H1 (cell line): ENCODE measurements around the gene B9D2. TPM values are rescaled to one million over a fixed set of nuclear protein-coding genes. Genes with fewer than 3 reads are reported as not detected.

Experiments
- CTCF ChIA-PET: fragments of 300-600 bp; sonication (Branson Sonifier 250); formaldehyde crosslinking; loops from one replicate; lab custom pipeline; 2021; ENCODE audit not compliant: partially characterized antibody; lab: Charles Lee
- POLR2A ChIA-PET: fragments of 300-600 bp; sonication (Branson Sonifier 250); formaldehyde crosslinking; loops from one replicate; lab custom pipeline; 2021; ENCODE audit warnings: inconsistent platforms; ENCODE audit not compliant: partially characterized antibody; lab: Charles Lee
- DNase-seq, 2 experiments: peaks; one replicate each; pipeline versions ENCODE4 v3.0.0 to v3.0.0-alpha.2; 2010 to 2022; ENCODE audit warnings: low spot score in 2 of 2, low read depth in 1 of 2, mixed read lengths in 1 of 2
- FAIRE-seq: peaks from 2 replicates; lab custom pipeline; 2011; peaks lifted over from hg19 to GRCh38; lab: Jason Lieb, UNC
- H2AFZ ChIP-seq: 2 replicates; pipeline ENCODE4 v1.8.1; 2012; ENCODE audit warnings: low read length, inconsistent platforms
- H2AK5ac ChIP-seq: 2 replicates; pipeline ENCODE4 v1.6.1; 2013; ENCODE audit warnings: low read depth, low read length
- H2BK120ac ChIP-seq: replicated peaks from 2 replicates; pipeline ENCODE3; 2013; ENCODE audit warnings: low read depth, low read length, inconsistent platforms
- H2BK12ac ChIP-seq: 2 replicates; pipeline ENCODE4 v1.6.1; 2013; ENCODE audit warnings: low read depth, low read length
- H2BK15ac ChIP-seq: 2 replicates; pipeline ENCODE4 v1.6.1; 2013; ENCODE audit warnings: low read length
- H2BK20ac ChIP-seq: 2 replicates; pipeline ENCODE4 v1.6.1; 2013; ENCODE audit warnings: low read length
- H2BK5ac ChIP-seq: 2 replicates; pipeline ENCODE4 v1.6.1; 2013; ENCODE audit warnings: low read depth, low read length
- H3K14ac ChIP-seq: 2 replicates; pipeline ENCODE4 v1.6.1; 2013; ENCODE audit warnings: inconsistent platforms; ENCODE audit not compliant: insufficient read length
- H3K18ac ChIP-seq: 2 replicates; pipeline ENCODE4 v1.6.1; 2013; ENCODE audit warnings: low read length; ENCODE audit errors: extremely low read depth
- H3K23ac ChIP-seq: 2 replicates; pipeline ENCODE4 v1.6.1; 2013; ENCODE audit warnings: inconsistent platforms; ENCODE audit not compliant: insufficient read length
- H3K23me2 ChIP-seq: 2 replicates; pipeline ENCODE4 v1.6.1; 2013; ENCODE audit warnings: low read depth, low read length
- H3K27ac ChIP-seq: 2 replicates; pipeline ENCODE4 v1.6.1; 2011; ENCODE audit warnings: low read depth, low read length, inconsistent platforms
- H3K27me3 ChIP-seq, 4 experiments: replicated peaks in 1 of 4; 1 replicate in 1 of 4; 2 replicates in 3 of 4; pipeline versions ENCODE4 v1.6.1 to v1.8.1; 2011 to 2013; ENCODE audit warnings: low read length in 3 of 4, mild to moderate bottlenecking in 3 of 4, inconsistent platforms in 2 of 4, mixed read lengths in 2 of 4, moderate library complexity in 1 of 4; ENCODE audit not compliant: control insufficient read depth in 3 of 4, insufficient read depth in 3 of 4; ENCODE audit errors: extremely low read depth in 1 of 4
- H3K36me3 ChIP-seq, 4 experiments: 2 replicates each; pipeline versions ENCODE4 v1.6.1 to v1.8.1; 2011 to 2013; ENCODE audit warnings: mild to moderate bottlenecking in 4 of 4, low read length in 3 of 4, moderate library complexity in 2 of 4, control low read depth in 1 of 4, inconsistent platforms in 1 of 4; ENCODE audit not compliant: insufficient read depth in 4 of 4, control insufficient read depth in 2 of 4
- H3K4ac ChIP-seq: replicated peaks from 2 replicates; pipeline ENCODE3; 2013; ENCODE audit warnings: low read length, low read depth, mixed read lengths, inconsistent platforms; ENCODE audit not compliant: insufficient read length
- H3K4me1 ChIP-seq, 4 experiments: replicated peaks in 1 of 4; 1 replicate in 1 of 4; 2 replicates in 3 of 4; pipeline versions ENCODE4 v1.6.1 to v1.8.1; 2011 to 2013; ENCODE audit warnings: low read length in 3 of 4, inconsistent platforms in 2 of 4, mixed read lengths in 1 of 4; ENCODE audit not compliant: insufficient read depth in 4 of 4, control insufficient read depth in 3 of 4
- H3K4me2 ChIP-seq, 2 experiments: 2 replicates each; pipeline versions ENCODE4 v1.6.1 to v1.8.1; 2011 to 2013; ENCODE audit warnings: low read depth in 2 of 2, low read length in 2 of 2, control low read depth in 1 of 2, inconsistent platforms in 1 of 2, mild to moderate bottlenecking in 1 of 2; ENCODE audit not compliant: insufficient read depth in 1 of 2
- H3K4me3 ChIP-seq, 4 experiments: fragments of 200-600, 300-600 bp in 1 of 4; sonication (generic), shearing (Covaris generic), sonication (Bioruptor Twin) in 1 of 4; 2 replicates each; pipeline versions ENCODE4 v1.5.1 to v1.8.1; 2011 to 2016; ENCODE audit warnings: low read length in 4 of 4, low read depth in 3 of 4, control low read depth in 2 of 4, inconsistent platforms in 2 of 4, mild to moderate bottlenecking in 2 of 4, mixed read lengths in 1 of 4, moderate library complexity in 1 of 4; ENCODE audit not compliant: insufficient read depth in 2 of 4; ENCODE audit errors: extremely low read depth in 1 of 4
- H3K56ac ChIP-seq: replicated peaks from 2 replicates; pipeline ENCODE3; 2013; ENCODE audit warnings: low read depth, mild to moderate bottlenecking, mixed read lengths, low read length, inconsistent platforms; ENCODE audit not compliant: insufficient read length
- H3K79me1 ChIP-seq: 2 replicates; pipeline ENCODE4 v1.6.1; 2013; ENCODE audit warnings: low read depth, low read length, control low read depth
- H3K79me2 ChIP-seq, 2 experiments: 2 replicates each; pipeline versions ENCODE4 v1.6.1 to v1.8.1; 2012 to 2013; ENCODE audit warnings: low read length in 2 of 2, mild to moderate bottlenecking in 2 of 2, inconsistent platforms in 1 of 2; ENCODE audit not compliant: insufficient read depth in 2 of 2, control insufficient read depth in 1 of 2
- H3K9ac ChIP-seq, 4 experiments: replicated peaks in 1 of 4; 1 replicate in 1 of 4; 2 replicates in 3 of 4; pipeline versions ENCODE4 v1.6.1 to v1.8.1; 2011 to 2013; ENCODE audit warnings: low read depth in 3 of 4, low read length in 3 of 4, control low read depth in 2 of 4, mild to moderate bottlenecking in 2 of 4, moderate library complexity in 2 of 4, inconsistent platforms in 1 of 4; ENCODE audit errors: extremely low read depth in 1 of 4
- H3K9me3 ChIP-seq, 2 experiments: 2 replicates each; pipeline versions ENCODE4 v1.6.1 to v1.8.1; 2012 to 2013; ENCODE audit warnings: mild to moderate bottlenecking in 2 of 2, moderate library complexity in 2 of 2, control low read depth in 1 of 2, inconsistent platforms in 1 of 2, low read depth in 1 of 2, low read length in 1 of 2, mixed read lengths in 1 of 2; ENCODE audit not compliant: insufficient read depth in 2 of 2
- H4K20me1 ChIP-seq, 2 experiments: replicated peaks in 1 of 2; 2 replicates each; pipeline versions ENCODE3 to v1.8.1; 2011 to 2013; ENCODE audit warnings: inconsistent platforms in 2 of 2, low read length in 2 of 2, mild to moderate bottlenecking in 1 of 2; ENCODE audit not compliant: insufficient read depth in 2 of 2, control insufficient read depth in 1 of 2
- H4K5ac ChIP-seq: 2 replicates; pipeline ENCODE4 v1.6.1; 2013; ENCODE audit warnings: low read length, low read depth, mixed read lengths, inconsistent platforms; ENCODE audit not compliant: insufficient read length
- H4K8ac ChIP-seq: 2 replicates; pipeline ENCODE4 v1.8.0; 2013; ENCODE audit warnings: mild to moderate bottlenecking, moderate library complexity, low read length, inconsistent platforms; ENCODE audit not compliant: insufficient read depth; ENCODE audit errors: extremely low read depth
- H4K91ac ChIP-seq: replicated peaks from 2 replicates; pipeline ENCODE3; 2013; ENCODE audit warnings: low read length, mixed read lengths, inconsistent platforms; ENCODE audit not compliant: insufficient read length
- GABPA ChIP-seq: IDR thresholded peaks from 2 replicates; pipeline ENCODE4 v1.6.1; 2011; ENCODE audit warnings: mild to moderate bottlenecking, low read length, moderate library complexity, borderline replicate concordance; ENCODE audit not compliant: insufficient read depth
- PHF8 ChIP-seq: fragments of 200-600 bp; sonication (generic); conservative IDR thresholded peaks from 2 replicates; pipeline ENCODE4 v1.7.1; 2012; ENCODE audit warnings: low read depth, mild to moderate bottlenecking, inconsistent platforms, low read length, moderate library complexity
- TAF1 ChIP-seq: IDR thresholded peaks from 2 replicates; pipeline ENCODE4 v1.6.1; 2011; ENCODE audit warnings: mild to moderate bottlenecking, low read depth, low read length
- WGBS, 2 experiments: shearing (Covaris generic) in 1 of 2; methylation state at CpG; one replicate each; pipeline versions ENCODE4 v1.1.6 to v1.1.7; 2013 to 2015; ENCODE audit warnings: low lambda C conversion rate in 2 of 2, mixed read lengths in 2 of 2, inconsistent platforms in 1 of 2, low coverage in 1 of 2, missing lambda C conversion rate in 1 of 2; ENCODE audit not compliant: insufficient replicate concordance in 2 of 2, insufficient coverage in 1 of 2, insufficient read length in 1 of 2; ENCODE audit errors: extremely low coverage in 1 of 2, missing lambda C conversion rate in 1 of 2; 5-methylcytosine and 5-hydroxymethylcytosine counted together
- polyA plus RNA-seq, 7 experiments: library from polyadenylated mRNA; depleted of rRNA in 3 of 7; stranded (reverse) in 5 of 7; unstranded in 2 of 7; fragments of >200 nt in 5 of 7; fragments of 200-250 nt in 2 of 7; gene quantifications; 1 replicate in 5 of 7; 2 replicates in 1 of 7; 4 replicates in 1 of 7; pipeline versions ENCODE4 v1.2.1 to v1.2.3, GENCODE V29; 2011 to 2013; ENCODE audit warnings: missing spikeins in 2 of 7, mixed read lengths in 2 of 7
- total RNA-seq: library from RNA; stranded (reverse); fragmentation: NEBNext Ultra II Directional; extraction: Animal tissue kit (Norgen Biotek cat#: 25700); gene quantifications from 2 replicates; pipeline ENCODE4 v1.2.1, GENCODE V29; 2021

Gene B9D2
- total and polyA plus RNA-seq, 2 of the 8 experiments (the other 6 are each of a cell fraction or from before 2014, with no cell fraction given), result 4.9 to 6.3 TPM

- no peaks in the 10 kb centered on the region; the same call in 1 of the 2 replicates for H3K79me1 ChIP-seq
- no peak overlapping the region for H2AK5ac ChIP-seq
- H2BK20ac ChIP-seq, result no peak overlapping the region
- H2BK15ac ChIP-seq, result no peak overlapping the region
- ChIA-PET CTCF (interaction anchor here (0.7 to 2.5 kb wide), 14 partner anchors 8 to 238 kb away, joined by 3 to 15 read pairs (median 4); partner anchors contain the start of genes AXL and TGFB1), POLR2A (interaction anchor here (0.8 to 12.6 kb wide), 4 partner anchors 13 to 57 kb away, joined by 4 to 137 read pairs (median 6); partner anchors contain the start of genes CCDC97 and HNRNPUL1)
- peaks cover 13% of the 10 kb centered on the region for H3K23me2 ChIP-seq
- H2AFZ ChIP-seq, result no peak overlapping the region
- peaks cover 15 to 29% (median 20%) of the 10 kb centered on the region in 4 experiments; a peak in 7 of 8 replicates for H3K36me3 ChIP-seq
- H3K23ac ChIP-seq, result no peak overlapping the region
- peaks cover 0 to 3% (median 0%) of the 10 kb centered on the region in 4 experiments; a peak in 2 of 7 replicates for H3K27me3 ChIP-seq
- H3K56ac ChIP-seq, result no peak overlapping the region
- H4K91ac ChIP-seq, result no peak overlapping the region
- H2BK12ac ChIP-seq, result 0 out of 2 replicates have a peak overlapping the region, but pooled peaks have one; percentile 9
- H2BK5ac ChIP-seq, result 0 out of 2 replicates have a peak overlapping the region, but pooled peaks have one; percentile 39
- H4K20me1 ChIP-seq, result peaks cover 3 to 19% of the 10 kb centered on the region in 2 experiments
- WGBS, 2 experiments, result 80% methylated on average over 7 of the region's 7 CpGs; no CpG with 5 or more reads in 1 of the 2 experiments
- FAIRE-seq, result no peak
- DNase-seq, result no peak
- H3K4me3 ChIP-seq, result no peak overlapping the region
- no peak overlapping the region for H3K14ac ChIP-seq
- no peak overlapping the region for H3K4me2 ChIP-seq
- peak overlapping the region; percentile 40; the same call in 1 of the 2 replicates for H3K27ac ChIP-seq
- H4K5ac ChIP-seq, result no peak overlapping the region
- no peak overlapping the region for H2BK120ac ChIP-seq
- H4K8ac ChIP-seq, result no peak overlapping the region; the same call in 1 of the 2 replicates
- H3K9ac ChIP-seq, result no peak overlapping the region
- no peaks in the 10 kb centered on the region for H3K79me2 ChIP-seq
- H3K9me3 ChIP-seq, result peaks cover 0 to 3% of the 10 kb centered on the region in 2 experiments; a peak in 1 of 4 replicates
- H3K4me1 ChIP-seq, result peaks cover 9 to 25% (median 12%) of the 10 kb centered on the region in 4 experiments
- no peak overlapping the region for H3K18ac ChIP-seq
- TF ChIP-seq PHF8, result no peak
- TF ChIP-seq TAF1, result no peak
- no peak for TF ChIP-seq GABPA
- no peak overlapping the region for H3K4ac ChIP-seq
Observed at GRCh38 chr19:41321204-41321599, 42.7 kb downstream of the B9D2 start.
